ENCODE data around the gene LST1.

GRCh38 chr6:31609519-31610406 is 23.7 kb downstream of the LST1 start:
- TF ChIP-seq CTCF (conservative IDR thresholded peaks at IDR 0.05; ENCODE audit: low read depth, low read length) (no peak), POLR2A (IDR thresholded peaks at IDR 0.05; ENCODE audit: low read depth, low read length) (no peak), SMC3 (IDR thresholded peaks at IDR 0.05; ENCODE audit: low read depth, low read length) (no peak), MAZ (IDR thresholded peaks at IDR 0.05; ENCODE audit: borderline replicate concordance, low read depth, low read length) (no peak), RCOR1 (IDR thresholded peaks at IDR 0.05; ENCODE audit: insufficient replicate concordance, low read length) (no peak), RAD21 (IDR thresholded peaks at IDR 0.05; ENCODE audit: low read length) (no peak), USF2 (IDR thresholded peaks at IDR 0.05; ENCODE audit: low read depth, low read length) (no peak), MAFK (IDR thresholded peaks at IDR 0.05; ENCODE audit: low read depth, low read length) (no peak), MXI1 (IDR thresholded peaks at IDR 0.05; ENCODE audit: borderline replicate concordance, low read depth, low read length) (no peak)
- TF ChIP-seq, protein P1, sequence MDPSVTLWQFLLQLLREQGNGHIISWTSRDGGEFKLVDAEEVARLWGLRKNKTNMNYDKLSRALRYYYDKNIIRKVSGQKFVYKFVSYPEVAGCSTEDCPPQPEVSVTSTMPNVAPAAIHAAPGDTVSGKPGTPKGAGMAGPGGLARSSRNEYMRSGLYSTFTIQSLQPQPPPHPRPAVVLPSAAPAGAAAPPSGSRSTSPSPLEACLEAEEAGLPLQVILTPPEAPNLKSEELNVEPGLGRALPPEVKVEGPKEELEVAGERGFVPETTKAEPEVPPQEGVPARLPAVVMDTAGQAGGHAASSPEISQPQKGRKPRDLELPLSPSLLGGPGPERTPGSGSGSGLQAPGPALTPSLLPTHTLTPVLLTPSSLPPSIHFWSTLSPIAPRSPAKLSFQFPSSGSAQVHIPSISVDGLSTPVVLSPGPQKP (IDR thresholded peaks at IDR 0.05; ENCODE audit: borderline replicate concordance, low read depth, low read length): no peak
